WTC11 (cell line): ENCODE results near the gene NOL12. TPM values are rescaled to one million over a fixed set of nuclear protein-coding genes. Genes with fewer than 3 reads are reported as not detected.
"Not testable (repeated sequence)": the region's sequence is repeated elsewhere in the genome, so short reads cannot be mapped to it uniquely, and the experiment has no call there.

ENCODE experiments used
- ATAC-seq: fragments of 200-7000 bp; cut with Tn5 transposase; 2 replicates; pipeline ENCODE4 v1.10.0; 2021; ENCODE audit warnings: mild to moderate bottlenecking, moderate library complexity
- CTCF ChIA-PET: fragments of 300-600 bp; sonication (Branson Sonifier 250); formaldehyde crosslinking; loops from one replicate; lab custom pipeline; 2021; ENCODE audit warnings: antibody characterized with exemption; lab: Charles Lee
- POLR2A ChIA-PET: fragments of 350-600 bp; sonication (Branson Sonifier 250); formaldehyde crosslinking; loops from one replicate; lab custom pipeline; 2021; ENCODE audit warnings: antibody characterized with exemption; lab: Charles Lee
- DNase-seq: peaks from one replicate; pipeline ENCODE4 v3.0.0; 2021; ENCODE audit warnings: low spot score
- H3K27ac Mint-ChIP-seq: 2 replicates; pipeline ENCODE4 v1.8.0; 2021; ENCODE audit warnings: mixed read lengths
- H3K27me3 Mint-ChIP-seq: 2 replicates; pipeline ENCODE4 v1.8.0; 2021; ENCODE audit warnings: low read depth, mild to moderate bottlenecking, moderate library complexity, mixed read lengths
- H3K36me3 Mint-ChIP-seq: 2 replicates; pipeline ENCODE4 v1.8.0; 2021; ENCODE audit warnings: mixed read lengths
- H3K4me1 Mint-ChIP-seq: 2 replicates; pipeline ENCODE4 v1.8.0; 2022; ENCODE audit warnings: mixed read lengths
- H3K4me3 Mint-ChIP-seq: 2 replicates; pipeline ENCODE4 v1.8.0; 2021; ENCODE audit warnings: mild to moderate bottlenecking, moderate library complexity, mixed read lengths
- H3K9me3 Mint-ChIP-seq: 2 replicates; pipeline ENCODE4 v1.8.0; 2021; ENCODE audit warnings: mixed read lengths
- CREB1 ChIP-seq: sonication (generic); formaldehyde crosslinking; IDR thresholded peaks from 2 replicates; pipeline ENCODE4 v1.8.0; 2023; ENCODE audit warnings: mild to moderate bottlenecking, missing genetic modification reagents
- CREM ChIP-seq: sonication (generic); formaldehyde crosslinking; IDR thresholded peaks from 2 replicates; pipeline ENCODE4 v1.8.1; 2022; ENCODE audit warnings: mild to moderate bottlenecking, missing genetic modification reagents, moderate library complexity
- ESRRA ChIP-seq: sonication (generic); formaldehyde crosslinking; IDR thresholded peaks from 2 replicates; pipeline ENCODE4 v1.8.1; 2022; ENCODE audit warnings: mild to moderate bottlenecking, missing genetic modification reagents, borderline replicate concordance
- GTF2I ChIP-seq: fragments of 250-450 bp; sonication (Bioruptor Pico); conservative IDR thresholded peaks from 2 replicates; pipeline ENCODE4 v1.4.0; 2021; ENCODE audit warnings: mild to moderate bottlenecking
- JAZF1 ChIP-seq: fragments of 250-450 bp; sonication (Bioruptor Pico); IDR thresholded peaks from 2 replicates; pipeline ENCODE4 v1.9.0; 2021; ENCODE audit warnings: moderate library complexity, mild to moderate bottlenecking, inconsistent platforms
- NR1H2 ChIP-seq: sonication (generic); formaldehyde crosslinking; IDR thresholded peaks from 2 replicates; pipeline ENCODE4 v1.9.0; 2021; ENCODE audit warnings: mild to moderate bottlenecking, moderate library complexity, missing genetic modification reagents
- TEAD4 ChIP-seq: sonication (generic); formaldehyde crosslinking; IDR thresholded peaks from 2 replicates; pipeline ENCODE4 v1.8.0; 2022; ENCODE audit warnings: mild to moderate bottlenecking, missing genetic modification reagents
- ZBTB21 ChIP-seq: sonication (generic); formaldehyde crosslinking; IDR thresholded peaks from 2 replicates; pipeline ENCODE4 v1.8.1; 2023; ENCODE audit warnings: mild to moderate bottlenecking, missing genetic modification reagents, borderline replicate concordance
- ZNF121 ChIP-seq: sonication (generic); formaldehyde crosslinking; IDR thresholded peaks from 2 replicates; pipeline ENCODE4 v1.8.0; 2023; ENCODE audit warnings: missing genetic modification reagents
- ZNF263 ChIP-seq: sonication (generic); formaldehyde crosslinking; IDR thresholded peaks from 2 replicates; pipeline ENCODE4 v1.8.1; 2022; ENCODE audit warnings: low read depth, mild to moderate bottlenecking, moderate library complexity, missing genetic modification reagents
- ZNF317 ChIP-seq: sonication (generic); formaldehyde crosslinking; IDR thresholded peaks from 2 replicates; pipeline ENCODE4 v1.8.1; 2023; ENCODE audit warnings: low read depth, mild to moderate bottlenecking, moderate library complexity, missing genetic modification reagents, borderline replicate concordance
- total RNA-seq: library from RNA; stranded (reverse); gene quantifications from 3 replicates; pipeline ENCODE4 v1.2.3, GENCODE V29; 2021
- TF ChIP-seq, protein P1 (sequence below): sonication (generic); formaldehyde crosslinking; IDR thresholded peaks from 2 replicates; pipeline ENCODE4 v1.8.1; 2023; ENCODE audit warnings: mild to moderate bottlenecking, moderate library complexity, missing genetic modification reagents
- TF ChIP-seq, protein P2 (sequence below): sonication (generic); formaldehyde crosslinking; IDR thresholded peaks from 2 replicates; pipeline ENCODE4 v1.8.0; 2022; ENCODE audit warnings: mild to moderate bottlenecking, missing genetic modification reagents
- TF ChIP-seq, protein P3 (sequence below): sonication (generic); formaldehyde crosslinking; IDR thresholded peaks from 2 replicates; pipeline ENCODE4 v1.8.1; 2023; ENCODE audit warnings: mild to moderate bottlenecking, missing genetic modification reagents, moderate library complexity
- TF ChIP-seq, protein P4 (sequence below): sonication (generic); formaldehyde crosslinking; IDR thresholded peaks from 2 replicates; pipeline ENCODE4 v1.8.1; 2023; ENCODE audit warnings: mild to moderate bottlenecking, missing genetic modification reagents, borderline replicate concordance
- TF ChIP-seq, protein P5 (sequence below): fragments of 250-450 bp; sonication (Bioruptor Pico); conservative IDR thresholded peaks from 2 replicates; pipeline ENCODE4 v1.9.0; 2021; ENCODE audit warnings: mild to moderate bottlenecking

Gene NOL12
- total RNA-seq, 1 experiment from 2014 or later: 24.9 TPM

DNA sequence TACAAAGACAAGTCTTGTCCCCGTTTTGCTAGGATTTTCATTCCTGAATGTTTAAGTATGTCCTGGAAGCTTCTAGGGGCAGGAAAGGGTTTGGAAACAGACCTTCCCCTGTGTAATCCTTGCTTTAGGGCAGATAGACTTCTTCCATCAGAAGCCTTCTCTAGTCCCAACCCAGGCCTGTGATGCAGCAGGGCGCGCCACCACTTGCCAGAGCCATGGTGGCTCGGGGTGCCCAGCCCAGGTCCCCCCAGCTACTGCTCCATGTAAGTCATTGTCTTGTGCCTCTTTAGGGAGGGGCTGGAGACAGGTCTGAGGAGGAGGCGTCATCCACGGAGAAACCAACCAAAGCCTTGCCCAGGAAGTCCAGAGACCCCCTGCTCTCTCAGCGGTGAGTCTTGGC, 4.3 kb downstream of the NOL12 start (continued):
- TF ChIP-seq CREB1 (CRISPR knock-in tag): no peak
- no peak for TF ChIP-seq ZNF121 (CRISPR knock-in tag)
- TF ChIP-seq, all 79 proteins: peak for 0

DNA sequence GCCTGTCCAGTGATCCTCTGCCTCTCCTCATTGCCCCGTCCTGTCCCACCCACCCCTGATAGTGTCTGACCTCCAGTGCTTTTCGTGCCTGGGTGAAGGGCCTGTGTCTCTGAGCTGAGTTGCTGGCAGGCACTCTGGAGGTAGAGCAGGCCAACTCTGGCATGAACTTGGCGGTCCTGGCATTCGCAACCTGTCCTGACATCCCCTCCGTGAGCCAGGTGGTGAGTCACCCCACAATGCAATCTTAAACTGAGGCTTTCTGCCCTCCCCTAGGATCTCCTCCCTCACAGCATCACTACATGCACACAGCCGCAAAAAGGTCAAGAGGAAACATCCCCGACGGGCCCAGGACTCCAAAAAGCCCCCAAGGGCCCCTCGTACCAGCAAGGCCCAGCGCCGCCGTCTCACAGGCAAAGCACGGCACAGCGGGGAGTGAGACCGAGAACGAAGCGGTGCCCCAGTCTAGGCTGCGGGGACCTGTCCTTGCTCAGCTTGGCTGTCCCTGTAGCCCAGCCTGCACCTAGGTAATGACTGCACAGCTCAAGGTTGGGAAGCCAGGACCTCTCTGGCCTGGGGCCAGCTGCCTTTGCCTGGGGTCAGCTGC, 4.9 kb downstream of the NOL12 start:
- Mint-ChIP-seq H3K36me3 (peaks cover 33% of the 10 kb centered on the region), H3K4me1 (peaks cover 14% of the 10 kb centered on the region), H3K27me3 (no peaks in the 10 kb centered on the region), H3K4me3 (no peak overlapping the region), H3K9me3 (no peaks in the 10 kb centered on the region)
- CTCF ChIA-PET: interaction anchor here (1.0 to 3.0 kb wide), 2 partner anchors 8 to 48 kb away, joined by 3 to 7 read pairs; no protein-coding TSS in a partner anchor
- ATAC-seq: no peak
- TF ChIP-seq ESRRA (CRISPR knock-in tag): no peak
- TF ChIP-seq ZNF317: no peak
- TF ChIP-seq, protein P1, sequence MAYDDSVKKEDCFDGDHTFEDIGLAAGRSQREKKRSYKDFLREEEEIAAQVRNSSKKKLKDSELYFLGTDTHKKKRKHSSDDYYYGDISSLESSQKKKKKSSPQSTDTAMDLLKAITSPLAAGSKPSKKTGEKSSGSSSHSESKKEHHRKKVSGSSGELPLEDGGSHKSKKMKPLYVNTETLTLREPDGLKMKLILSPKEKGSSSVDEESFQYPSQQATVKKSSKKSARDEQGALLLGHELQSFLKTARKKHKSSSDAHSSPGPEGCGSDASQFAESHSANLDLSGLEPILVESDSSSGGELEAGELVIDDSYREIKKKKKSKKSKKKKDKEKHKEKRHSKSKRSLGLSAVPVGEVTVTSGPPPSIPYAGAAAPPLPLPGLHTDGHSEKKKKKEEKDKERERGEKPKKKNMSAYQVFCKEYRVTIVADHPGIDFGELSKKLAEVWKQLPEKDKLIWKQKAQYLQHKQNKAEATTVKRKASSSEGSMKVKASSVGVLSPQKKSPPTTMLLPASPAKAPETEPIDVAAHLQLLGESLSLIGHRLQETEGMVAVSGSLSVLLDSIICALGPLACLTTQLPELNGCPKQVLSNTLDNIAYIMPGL: no peak
- TF ChIP-seq, protein P2, sequence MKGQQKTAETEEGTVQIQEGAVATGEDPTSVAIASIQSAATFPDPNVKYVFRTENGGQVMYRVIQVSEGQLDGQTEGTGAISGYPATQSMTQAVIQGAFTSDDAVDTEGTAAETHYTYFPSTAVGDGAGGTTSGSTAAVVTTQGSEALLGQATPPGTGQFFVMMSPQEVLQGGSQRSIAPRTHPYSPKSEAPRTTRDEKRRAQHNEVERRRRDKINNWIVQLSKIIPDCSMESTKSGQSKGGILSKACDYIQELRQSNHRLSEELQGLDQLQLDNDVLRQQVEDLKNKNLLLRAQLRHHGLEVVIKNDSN (CRISPR knock-in tag): no peak
- no peak for TF ChIP-seq NR1H2
- TF ChIP-seq, all 79 proteins: peak for 0
- no peak overlapping the region for H3K27ac Mint-ChIP-seq
- no peak for DNase-seq
- POLR2A ChIA-PET: no interaction called here

DNA sequence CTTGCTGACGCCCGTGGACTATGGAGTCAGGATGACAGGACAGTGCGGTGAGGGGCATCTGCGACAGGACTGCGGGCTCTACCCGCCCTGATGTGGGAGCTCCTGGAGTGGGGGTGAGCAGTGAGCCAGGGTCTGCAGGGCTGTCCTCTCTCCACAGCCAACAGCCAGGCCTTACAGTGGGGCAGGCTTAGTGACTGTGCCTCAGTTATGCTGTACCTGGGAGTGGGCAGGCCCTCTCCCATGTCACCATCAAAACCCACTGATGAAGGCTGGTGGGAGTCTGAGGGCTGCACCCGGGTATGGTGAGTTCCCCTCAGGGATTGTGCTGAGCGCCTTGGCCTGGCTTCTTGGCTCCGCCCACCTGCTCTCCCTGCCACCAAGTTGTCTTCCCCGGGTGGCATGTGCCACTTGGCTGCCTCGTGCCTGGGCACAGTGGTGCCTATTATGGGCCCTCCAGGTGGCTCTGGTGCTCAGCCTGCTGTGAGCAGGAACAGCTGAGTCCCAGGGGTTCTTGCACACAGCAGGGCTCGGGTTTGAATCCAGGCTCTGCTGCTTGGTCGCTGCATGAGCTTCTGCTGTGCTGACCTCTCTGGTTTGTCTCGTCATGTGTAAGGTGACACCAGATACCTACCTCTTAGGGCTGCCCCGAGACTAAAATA, 6.6 kb downstream of the NOL12 start:
- POLR2A ChIA-PET: no interaction called here
- no peaks in the 10 kb centered on the region for H3K27me3 Mint-ChIP-seq
- H3K4me3 Mint-ChIP-seq: no peak overlapping the region
- peaks cover 11% of the 10 kb centered on the region for H3K4me1 Mint-ChIP-seq
- no peak for DNase-seq
- CTCF ChIA-PET: interaction anchor here (3.0 kb wide), 1 partner anchor 50 kb away, joined by 7 read pairs; no protein-coding TSS in a partner anchor
- no peak overlapping the region for H3K27ac Mint-ChIP-seq
- peaks cover 33% of the 10 kb centered on the region for H3K36me3 Mint-ChIP-seq
- ATAC-seq: no peak
- TF ChIP-seq JAZF1 (CRISPR knock-in tag): no peak
- TF ChIP-seq ZNF121 (CRISPR knock-in tag): no peak
- TF ChIP-seq, protein P3, sequence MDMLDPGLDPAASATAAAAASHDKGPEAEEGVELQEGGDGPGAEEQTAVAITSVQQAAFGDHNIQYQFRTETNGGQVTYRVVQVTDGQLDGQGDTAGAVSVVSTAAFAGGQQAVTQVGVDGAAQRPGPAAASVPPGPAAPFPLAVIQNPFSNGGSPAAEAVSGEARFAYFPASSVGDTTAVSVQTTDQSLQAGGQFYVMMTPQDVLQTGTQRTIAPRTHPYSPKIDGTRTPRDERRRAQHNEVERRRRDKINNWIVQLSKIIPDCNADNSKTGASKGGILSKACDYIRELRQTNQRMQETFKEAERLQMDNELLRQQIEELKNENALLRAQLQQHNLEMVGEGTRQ (CRISPR knock-in tag): no peak
- no peak for TF ChIP-seq ZBTB21 (CRISPR knock-in tag)
- TF ChIP-seq GTF2I: no peak
- TF ChIP-seq ZNF263 (CRISPR knock-in tag): no peak
- TF ChIP-seq, protein P4, sequence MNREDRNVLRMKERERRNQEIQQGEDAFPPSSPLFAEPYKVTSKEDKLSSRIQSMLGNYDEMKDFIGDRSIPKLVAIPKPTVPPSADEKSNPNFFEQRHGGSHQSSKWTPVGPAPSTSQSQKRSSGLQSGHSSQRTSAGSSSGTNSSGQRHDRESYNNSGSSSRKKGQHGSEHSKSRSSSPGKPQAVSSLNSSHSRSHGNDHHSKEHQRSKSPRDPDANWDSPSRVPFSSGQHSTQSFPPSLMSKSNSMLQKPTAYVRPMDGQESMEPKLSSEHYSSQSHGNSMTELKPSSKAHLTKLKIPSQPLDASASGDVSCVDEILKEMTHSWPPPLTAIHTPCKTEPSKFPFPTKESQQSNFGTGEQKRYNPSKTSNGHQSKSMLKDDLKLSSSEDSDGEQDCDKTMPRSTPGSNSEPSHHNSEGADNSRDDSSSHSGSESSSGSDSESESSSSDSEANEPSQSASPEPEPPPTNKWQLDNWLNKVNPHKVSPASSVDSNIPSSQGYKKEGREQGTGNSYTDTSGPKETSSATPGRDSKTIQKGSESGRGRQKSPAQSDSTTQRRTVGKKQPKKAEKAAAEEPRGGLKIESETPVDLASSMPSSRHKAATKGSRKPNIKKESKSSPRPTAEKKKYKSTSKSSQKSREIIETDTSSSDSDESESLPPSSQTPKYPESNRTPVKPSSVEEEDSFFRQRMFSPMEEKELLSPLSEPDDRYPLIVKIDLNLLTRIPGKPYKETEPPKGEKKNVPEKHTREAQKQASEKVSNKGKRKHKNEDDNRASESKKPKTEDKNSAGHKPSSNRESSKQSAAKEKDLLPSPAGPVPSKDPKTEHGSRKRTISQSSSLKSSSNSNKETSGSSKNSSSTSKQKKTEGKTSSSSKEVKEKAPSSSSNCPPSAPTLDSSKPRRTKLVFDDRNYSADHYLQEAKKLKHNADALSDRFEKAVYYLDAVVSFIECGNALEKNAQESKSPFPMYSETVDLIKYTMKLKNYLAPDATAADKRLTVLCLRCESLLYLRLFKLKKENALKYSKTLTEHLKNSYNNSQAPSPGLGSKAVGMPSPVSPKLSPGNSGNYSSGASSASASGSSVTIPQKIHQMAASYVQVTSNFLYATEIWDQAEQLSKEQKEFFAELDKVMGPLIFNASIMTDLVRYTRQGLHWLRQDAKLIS (CRISPR knock-in tag): no peak
- TF ChIP-seq CREM: no peak
- no peak for TF ChIP-seq ZNF317
- no peak for TF ChIP-seq ESRRA (CRISPR knock-in tag)
- TF ChIP-seq, protein P5, sequence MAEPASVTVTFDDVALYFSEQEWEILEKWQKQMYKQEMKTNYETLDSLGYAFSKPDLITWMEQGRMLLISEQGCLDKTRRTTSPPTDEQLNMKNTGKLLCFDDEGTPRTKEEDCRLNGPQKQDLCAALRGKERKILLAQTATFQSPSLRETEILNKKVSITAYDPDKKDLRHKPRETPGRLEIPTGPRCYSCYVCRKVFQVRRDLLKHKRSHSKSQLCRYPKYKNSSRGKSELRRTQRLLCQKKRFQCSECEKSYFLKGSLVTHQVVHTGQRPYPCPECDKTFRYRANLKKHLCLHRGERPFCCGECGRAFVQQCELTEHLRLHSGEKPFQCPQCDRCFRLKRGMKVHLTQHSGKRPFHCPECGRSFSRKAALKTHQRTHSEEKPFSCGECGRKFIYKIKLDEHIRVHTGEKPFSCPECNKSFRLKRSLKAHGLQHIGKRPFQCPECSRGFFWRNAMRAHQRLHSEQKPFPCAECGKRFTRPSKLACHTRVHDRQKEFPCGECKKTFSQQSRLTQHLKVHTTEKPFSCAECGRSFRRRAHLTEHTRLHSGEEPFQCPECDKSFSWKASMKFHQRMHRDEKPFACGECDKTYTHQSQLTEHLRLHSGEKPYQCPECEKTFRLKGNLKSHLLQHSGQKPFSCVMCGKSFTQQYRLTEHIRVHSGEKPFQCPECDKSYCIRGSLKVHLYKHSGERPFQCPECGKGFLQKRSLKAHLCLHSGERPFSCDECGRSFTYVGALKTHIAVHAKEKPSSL (CRISPR knock-in tag): no peak
- TF ChIP-seq TEAD4 (CRISPR knock-in tag): no peak
- no peaks in the 10 kb centered on the region for H3K9me3 Mint-ChIP-seq

DNA sequence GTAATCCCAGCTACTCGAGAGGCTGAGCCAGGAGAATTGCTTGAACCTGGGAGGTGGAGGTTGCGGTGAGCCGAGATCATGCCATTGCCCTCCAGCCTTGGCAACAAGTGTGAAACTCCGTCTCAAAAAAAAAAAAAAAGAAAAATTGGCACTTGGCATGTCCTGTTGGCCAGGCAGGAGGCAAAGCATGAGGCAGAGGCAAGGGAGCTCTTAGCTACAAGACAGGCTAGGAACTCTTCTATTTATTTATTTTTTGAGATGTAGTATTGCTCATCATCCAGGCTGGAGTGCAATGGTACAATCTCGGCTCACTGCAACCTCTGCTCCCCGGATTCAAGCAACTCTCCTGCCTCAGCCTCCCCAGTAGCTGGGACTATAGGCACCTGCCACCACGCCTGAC, 8.0 kb downstream of the NOL12 start:
- not testable (repeated sequence) for DNase-seq, ATAC-seq, H3K9me3 Mint-ChIP-seq, H3K27me3 Mint-ChIP-seq, H3K4me3 Mint-ChIP-seq, H3K27ac Mint-ChIP-seq
- ChIA-PET CTCF (interaction anchor here (1.2 kb wide), 1 partner anchor 51 kb away, joined by 3 read pairs; no protein-coding TSS in a partner anchor), POLR2A (interaction anchor here (0.6 kb wide), 2 partner anchors 278 to 384 kb away, joined by 4 to 5 read pairs; no protein-coding TSS in a partner anchor)
- H3K36me3 Mint-ChIP-seq: peaks cover 27% of the 10 kb centered on the region
- H3K4me1 Mint-ChIP-seq: peaks cover 11% of the 10 kb centered on the region

DNA sequence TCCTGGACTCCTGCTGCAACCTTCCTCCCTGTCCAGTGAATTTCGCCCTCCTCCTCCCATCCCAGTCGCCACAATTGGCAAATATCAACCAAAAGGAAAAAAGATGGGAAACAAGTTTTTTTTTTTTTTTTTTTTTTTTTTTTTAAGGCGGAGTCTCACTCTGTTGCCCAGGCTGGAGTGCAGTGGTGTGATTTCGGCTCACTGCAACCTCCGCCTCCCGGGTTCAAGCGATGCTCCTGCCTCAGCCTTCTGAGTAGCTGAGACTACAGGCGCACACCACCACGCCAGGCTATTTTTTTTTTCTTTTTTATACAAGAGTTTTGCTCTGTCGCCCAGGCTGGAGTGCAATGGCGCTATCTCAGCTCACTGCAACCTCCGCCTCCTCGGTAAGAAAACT, 10.1 kb downstream of the NOL12 start:
- Mint-ChIP-seq H3K36me3 (peaks cover 34% of the 10 kb centered on the region), H3K4me3 (peak overlapping the region; percentile 96), H3K27ac (peak overlapping the region; percentile 91), H3K4me1 (peaks cover 11% of the 10 kb centered on the region)
- ATAC-seq, DNase-seq, H3K9me3 Mint-ChIP-seq, H3K27me3 Mint-ChIP-seq: not testable (repeated sequence)
- ChIA-PET POLR2A (interaction anchor here (1.7 to 1.8 kb wide), 2 partner anchors 38 to 45 kb away, joined by 6 to 7 read pairs; partner anchors contain the start of gene PDXP), CTCF (interaction anchor here (0.6 to 4.2 kb wide), 15 partner anchors 11 to 205 kb away, joined by 3 to 29 read pairs (median 3); partner anchors contain the start of genes GGA1, NOL12 and PDXP)
